CD14-positive monocyte (primary cell): ENCODE measurements around the gene CKAP2. TPM values are rescaled to one million over a fixed set of nuclear protein-coding genes. Genes with fewer than 3 reads are reported as not detected.

ENCODE experiments used
- DNase-seq, 3 donors: peaks; one replicate each; pipeline ENCODE4 v3.0.0-alpha.2; 2011 to 2022
- H2AFZ ChIP-seq: 2 replicates; pipeline ENCODE4 v1.6.0; 2012; ENCODE audit warnings: mild to moderate bottlenecking, low read depth, low read length, inconsistent platforms; ENCODE audit not compliant: insufficient read depth, poor library complexity, severe bottlenecking
- H3K27ac ChIP-seq, 2 donors: 1 replicate in 1 of 2; 2 replicates in 1 of 2; pipeline ENCODE4 v1.5.1; 2012 to 2013; ENCODE audit warnings: low read length in 2 of 2, control low read depth in 1 of 2, inconsistent platforms in 1 of 2, low read depth in 1 of 2, mild to moderate bottlenecking in 1 of 2
- H3K27me3 ChIP-seq, 2 donors: one replicate each; pipeline versions ENCODE4 v1.6.0 to v1.6.1; 2011 to 2013; ENCODE audit warnings: low read length in 2 of 2; ENCODE audit not compliant: control insufficient read depth in 2 of 2, insufficient read depth in 2 of 2
- H3K36me3 ChIP-seq, 2 donors: replicated peaks in 1 of 2; 1 replicate in 1 of 2; 2 replicates in 1 of 2; pipeline versions ENCODE4 v1.5.1 to v1.6.1; 2012 to 2013; ENCODE audit warnings: low read length in 2 of 2, control low read depth in 1 of 2, inconsistent platforms in 1 of 2, mild to moderate bottlenecking in 1 of 2; ENCODE audit not compliant: insufficient read depth in 2 of 2, control insufficient read depth in 1 of 2
- H3K4me1 ChIP-seq, 2 donors: 1 replicate in 1 of 2; 2 replicates in 1 of 2; pipeline versions ENCODE4 v1.5.1 to v1.6.1; 2012 to 2013; ENCODE audit warnings: low read length in 2 of 2, control low read depth in 1 of 2, inconsistent platforms in 1 of 2, mild to moderate bottlenecking in 1 of 2, moderate library complexity in 1 of 2; ENCODE audit not compliant: insufficient read depth in 2 of 2, control insufficient read depth in 1 of 2
- H3K4me2 ChIP-seq: replicated peaks from 2 replicates; pipeline ENCODE3; 2012; ENCODE audit warnings: low read length, moderate library complexity, mild to moderate bottlenecking; ENCODE audit not compliant: poor library complexity, severe bottlenecking; ENCODE audit errors: extremely low read depth
- H3K4me3 ChIP-seq, 3 experiments: fragments of 200-600 bp in 1 of 3; sonication (generic) in 1 of 3; replicated peaks in 1 of 3; 1 replicate in 2 of 3; 2 replicates in 1 of 3; pipeline ENCODE4 v1.5.1; 2011 to 2013; ENCODE audit warnings: low read length in 3 of 3, mild to moderate bottlenecking in 3 of 3, control low read depth in 2 of 3, low read depth in 2 of 3, inconsistent platforms in 1 of 3, moderate library complexity in 1 of 3
- H3K79me2 ChIP-seq: 2 replicates; pipeline ENCODE4 v1.6.0; 2012; ENCODE audit warnings: mild to moderate bottlenecking, control low read depth, inconsistent platforms, low read length, moderate library complexity; ENCODE audit not compliant: insufficient read depth
- H3K9ac ChIP-seq: 2 replicates; pipeline ENCODE4 v1.6.0; 2017; ENCODE audit warnings: low read length, mild to moderate bottlenecking; ENCODE audit not compliant: insufficient read depth, poor library complexity, severe bottlenecking
- H3K9me3 ChIP-seq, 2 donors: replicated peaks in 1 of 2; 1 replicate in 1 of 2; 2 replicates in 1 of 2; pipeline versions ENCODE4 v1.5.1 to v1.6.1; 2012 to 2013; ENCODE audit warnings: low read length in 2 of 2, control low read depth in 1 of 2; ENCODE audit not compliant: control insufficient read depth in 1 of 2, insufficient read depth in 1 of 2
- H4K20me1 ChIP-seq: 2 replicates; pipeline ENCODE4 v1.6.0; 2012; ENCODE audit warnings: mild to moderate bottlenecking, low read length, control low read depth, moderate library complexity; ENCODE audit not compliant: insufficient read depth
- H3K27ac Mint-ChIP-seq, 7 donors: one replicate each; pipeline ENCODE4 v1.8.0; 2020; ENCODE audit warnings: mild to moderate bottlenecking in 7 of 7, mixed read lengths in 7 of 7, moderate library complexity in 6 of 7, inconsistent platforms in 2 of 7
- H3K27me3 Mint-ChIP-seq, 3 donors: one replicate each; pipeline ENCODE4 v1.8.0; 2021 to 2022; ENCODE audit warnings: low read depth in 3 of 3, mild to moderate bottlenecking in 3 of 3, mixed read lengths in 3 of 3, moderate library complexity in 3 of 3, inconsistent platforms in 1 of 3
- H3K36me3 Mint-ChIP-seq, 2 donors: one replicate each; pipeline ENCODE4 v1.8.0; 2020; ENCODE audit warnings: mixed read lengths in 2 of 2, inconsistent platforms in 1 of 2, mild to moderate bottlenecking in 1 of 2
- H3K4me1 Mint-ChIP-seq: one replicate; pipeline ENCODE4 v1.8.0; 2020; ENCODE audit warnings: mild to moderate bottlenecking, mixed read lengths
- H3K4me3 Mint-ChIP-seq, 2 donors: one replicate each; pipeline ENCODE4 v1.8.0; 2020; ENCODE audit warnings: mild to moderate bottlenecking in 2 of 2, mixed read lengths in 2 of 2, moderate library complexity in 1 of 2
- H3K9me3 Mint-ChIP-seq, 7 donors: one replicate each; pipeline ENCODE4 v1.8.0; 2020 to 2022; ENCODE audit warnings: mixed read lengths in 7 of 7, mild to moderate bottlenecking in 6 of 7, moderate library complexity in 6 of 7, inconsistent platforms in 2 of 7
- CTCF ChIP-seq: fragments of 200-600 bp; IDR thresholded peaks from one replicate; pipeline ENCODE4 v1.8.0; 2022; ENCODE audit warnings: antibody characterized with exemption, mild to moderate bottlenecking
- WGBS: methylation state at CpG from one replicate; pipeline ENCODE4 v1.1.5; 2013; ENCODE audit warnings: missing lambda C conversion rate; ENCODE audit not compliant: insufficient coverage; 5-methylcytosine and 5-hydroxymethylcytosine counted together
- intact Hi-C, 2 donors: fragments of 100-400 bp; cut with micrococcal nuclease; formaldehyde crosslinking; loops; one replicate each; pipeline versions ENCODE4 v1.15.0 to v1.15.1; 2023
- polyA plus RNA-seq, 3 donors: library from polyadenylated mRNA; depleted of rRNA in 1 of 3; unstranded in 2 of 3; stranded (reverse) in 1 of 3; fragments of 300-500 nt in 2 of 3; fragments of >200 nt in 1 of 3; fragmentation: Illumina TruSeq in 2 of 3; gene quantifications; 1 replicate in 2 of 3; 2 replicates in 1 of 3; pipeline ENCODE4 v1.2.3, GENCODE V29; 2012 to 2021

CKAP2 gene
- polyA plus RNA-seq, 3 donors = 5.0 to 15.7 (median 7.8) TPM

GRCh38 chr13:52428295-52428694, 27.0 kb upstream of the CKAP2 start:
- TF ChIP-seq CTCF = no peak
- no peak overlapping the region for H3K4me3 Mint-ChIP-seq
- no peaks in the 10 kb centered on the region for H3K4me1 Mint-ChIP-seq
- no peak for DNase-seq
- Histone ChIP-seq H3K4me3 (no peak overlapping the region), H3K9me3 (no peaks in the 10 kb centered on the region), H3K27ac (no peak overlapping the region), H2AFZ (no peak overlapping the region), H3K27me3 (no peaks in the 10 kb centered on the region), H4K20me1 (no peaks in the 10 kb centered on the region), H3K36me3 (peaks cover 71 to 94% of the 10 kb centered on the region in 2 donors), H3K9ac (no peak overlapping the region), H3K4me2 (no peak overlapping the region), H3K79me2 (no peaks in the 10 kb centered on the region), H3K4me1 (no peaks in the 10 kb centered on the region)
- no peaks in the 10 kb centered on the region for H3K27me3 Mint-ChIP-seq
- peaks cover 71 to 84% of the 10 kb centered on the region in 2 donors for H3K36me3 Mint-ChIP-seq
- peaks cover 0 to 4% (median 0%) of the 10 kb centered on the region in 7 donors for H3K9me3 Mint-ChIP-seq
- no peak overlapping the region for H3K27ac Mint-ChIP-seq
- intact Hi-C loops = no loop called here
- 100% methylated on average over 1 of the region's 2 CpGs for WGBS

GRCh38 chr13:52432456-52432855, 22.8 kb upstream of the CKAP2 start:
- no CpG with 5 or more reads among the region's 2 CpGs for WGBS
- Histone ChIP-seq H3K4me1 (no peaks in the 10 kb centered on the region), H3K9me3 (no peaks in the 10 kb centered on the region), H2AFZ (no peak overlapping the region), H3K36me3 (peaks cover 77 to 96% of the 10 kb centered on the region in 2 donors), H3K79me2 (no peaks in the 10 kb centered on the region), H3K9ac (no peak overlapping the region), H3K27me3 (no peaks in the 10 kb centered on the region), H4K20me1 (no peaks in the 10 kb centered on the region), H3K4me3 (no peak overlapping the region), H3K27ac (no peak overlapping the region), H3K4me2 (no peak overlapping the region)
- Mint-ChIP-seq H3K36me3 (peaks cover 80 to 84% of the 10 kb centered on the region in 2 donors), H3K9me3 (no peaks in the 10 kb centered on the region), H3K27ac (no peak overlapping the region), H3K4me1 (no peaks in the 10 kb centered on the region), H3K4me3 (no peak overlapping the region), H3K27me3 (no peaks in the 10 kb centered on the region)
- no peak for DNase-seq
- intact Hi-C loops = no loop called here
- TF ChIP-seq CTCF = no peak
